Measurements from ENCODE around the gene HNRNPUL1. TPM values are rescaled to one million over a fixed set of nuclear protein-coding genes. Genes with fewer than 3 reads are reported as not detected.

Gene HNRNPUL1
- total RNA-seq, 5 donors from 2014 or later (not counting 1 experiment from before 2014, with no cell fraction given), result 275 to 350 (median 307) TPM

GRCh38 chr19:41311613-41312012 is 47.4 kb downstream of the HNRNPUL1 start:
- Histone ChIP-seq H3K4me3 (ENCODE audit: control insufficient read depth in 1 of 2, extremely low read depth in 1 of 2, low read length in 1 of 2) (no peak overlapping the region), H3K4me1 (ENCODE audit: control insufficient read depth in 1 of 2, extremely low read depth in 1 of 2, insufficient read depth in 2 of 2, low read length in 2 of 2) (peaks cover 32 to 61% of the 10 kb centered on the region in 2 experiments), H3K9me3 (no peaks in the 10 kb centered on the region), H3K27ac (ENCODE audit: low read length) (no peak overlapping the region), H3K27me3 (replicated peaks in 1 of 2; ENCODE audit: control insufficient read depth in 2 of 2, extremely low read depth in 1 of 2, insufficient read depth in 2 of 2, low read length in 1 of 2) (no peaks in the 10 kb centered on the region), H3K36me3 (ENCODE audit: control insufficient read depth in 2 of 2, extremely low read depth in 1 of 2, insufficient read depth in 1 of 2, low read length in 1 of 2) (peaks cover 13 to 37% of the 10 kb centered on the region in 2 donors)
- Mint-ChIP-seq H3K4me1 (peaks cover 70 to 79% (median 78%) of the 10 kb centered on the region in 3 donors), H3K27me3 (no peaks in the 10 kb centered on the region), H3K27ac (peak overlapping the region; percentile 31 to 68), H3K9me3 (no peaks in the 10 kb centered on the region), H3K36me3 (peaks cover 24% of the 10 kb centered on the region), H3K4me3 (peak overlapping the region; percentile 41 to 90 (median 64))
- DNase-seq (no peak), ATAC-seq (replicated peaks in 1 of 4) (no peak)
- ChIA-PET POLR2A (interaction anchor here in 1 of 2 donors (0.6 kb wide), 1 partner anchor 49 kb away, joined by 4 read pairs; no protein-coding TSS in a partner anchor), CTCF (no interaction called here)
- 91% methylated on average over 5 of the region's 8 CpGs for WGBS (ENCODE audit: insufficient coverage)

GRCh38 chr19:41316306-41316920 is 52.2 kb downstream of the HNRNPUL1 start:
- Mint-ChIP-seq H3K27me3 (no peaks in the 10 kb centered on the region), H3K27ac (no peak overlapping the region), H3K9me3 (no peaks in the 10 kb centered on the region), H3K4me1 (peaks cover 33 to 55% (median 44%) of the 10 kb centered on the region in 3 donors), H3K36me3 (peaks cover 41% of the 10 kb centered on the region), H3K4me3 (no peak overlapping the region)
- 99% methylated on average over 23 of the region's 24 CpGs for WGBS (ENCODE audit: insufficient coverage)
- Histone ChIP-seq H3K27ac (ENCODE audit: low read length) (no peak overlapping the region), H3K36me3 (ENCODE audit: control insufficient read depth in 2 of 2, extremely low read depth in 1 of 2, insufficient read depth in 1 of 2, low read length in 1 of 2) (peaks cover 25 to 78% of the 10 kb centered on the region in 2 donors), H3K4me1 (ENCODE audit: control insufficient read depth in 1 of 2, extremely low read depth in 1 of 2, insufficient read depth in 2 of 2, low read length in 2 of 2) (peaks cover under 1 to 16% of the 10 kb centered on the region in 2 experiments), H3K4me3 (ENCODE audit: control insufficient read depth in 1 of 2, extremely low read depth in 1 of 2, low read length in 1 of 2) (no peak overlapping the region), H3K27me3 (replicated peaks in 1 of 2; ENCODE audit: control insufficient read depth in 2 of 2, extremely low read depth in 1 of 2, insufficient read depth in 2 of 2, low read length in 1 of 2) (no peaks in the 10 kb centered on the region), H3K9me3 (no peaks in the 10 kb centered on the region)
- DNase-seq (no peak), ATAC-seq (replicated peaks in 1 of 4) (no peak)
- POLR2A ChIA-PET, result no interaction called here
- CTCF ChIA-PET, result no interaction called here

GRCh38 chr19:41318696-41319499 is 54.7 kb downstream of the HNRNPUL1 start:
- Mint-ChIP-seq H3K4me3 (no peak overlapping the region), H3K27ac (peak overlapping the region; percentile 31 to 76), H3K36me3 (peaks cover 38% of the 10 kb centered on the region), H3K9me3 (no peaks in the 10 kb centered on the region), H3K27me3 (no peaks in the 10 kb centered on the region), H3K4me1 (peaks cover 17 to 47% (median 31%) of the 10 kb centered on the region in 3 donors)
- Histone ChIP-seq H3K36me3 (ENCODE audit: control insufficient read depth in 2 of 2, extremely low read depth in 1 of 2, insufficient read depth in 1 of 2, low read length in 1 of 2) (peaks cover 26 to 76% of the 10 kb centered on the region in 2 donors), H3K9me3 (no peaks in the 10 kb centered on the region), H3K4me3 (ENCODE audit: control insufficient read depth in 1 of 2, extremely low read depth in 1 of 2, low read length in 1 of 2) (no peak overlapping the region), H3K27ac (ENCODE audit: low read length) (no peak overlapping the region), H3K4me1 (ENCODE audit: control insufficient read depth in 1 of 2, extremely low read depth in 1 of 2, insufficient read depth in 2 of 2, low read length in 2 of 2) (peaks cover 0 to 15% of the 10 kb centered on the region in 2 experiments), H3K27me3 (replicated peaks in 1 of 2; ENCODE audit: control insufficient read depth in 2 of 2, extremely low read depth in 1 of 2, insufficient read depth in 2 of 2, low read length in 1 of 2) (no peaks in the 10 kb centered on the region)
- ATAC-seq (replicated peaks in 1 of 4) (peak in 2 of 4 experiments; percentile 4), DNase-seq (no peak)
- CTCF ChIA-PET, result no interaction called here
- POLR2A ChIA-PET, result no interaction called here
- WGBS (ENCODE audit: insufficient coverage), result 90% methylated on average over 18 of the region's 19 CpGs

DNA sequence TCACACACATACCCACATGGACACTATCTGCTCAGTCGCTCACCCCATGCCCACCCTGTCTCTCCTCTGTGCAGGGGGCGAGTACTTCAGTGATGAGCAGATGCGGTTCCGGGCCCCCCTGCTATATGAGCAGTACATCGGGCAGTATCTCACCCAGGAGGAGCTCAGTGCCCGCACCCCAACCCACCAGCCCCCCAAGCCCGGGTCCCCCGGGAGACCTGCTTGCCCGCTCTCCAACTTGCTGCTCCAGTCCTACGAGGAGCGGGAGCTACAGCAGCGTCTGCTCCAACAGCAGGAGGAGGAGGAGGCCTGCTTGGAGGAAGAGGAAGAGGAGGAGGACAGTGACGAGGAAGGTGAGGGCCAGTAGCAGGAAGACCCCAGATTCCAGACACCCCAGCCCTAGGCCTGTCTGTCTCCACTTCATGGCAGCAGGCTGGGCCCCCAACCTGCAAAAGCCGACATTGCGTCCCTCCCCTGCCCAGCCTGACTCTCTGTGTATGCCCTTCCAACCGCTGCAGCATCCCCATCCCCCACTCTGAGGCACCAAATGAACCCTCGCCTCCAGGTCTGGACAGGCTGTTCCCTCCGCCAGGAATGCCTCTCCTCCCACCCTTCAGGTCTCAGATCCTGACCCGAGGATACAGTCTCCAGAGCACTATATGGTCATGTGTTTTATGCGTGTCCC is 55.5 kb downstream of the HNRNPUL1 start:
- Mint-ChIP-seq H3K27ac (peak overlapping the region; percentile 22 to 39), H3K4me1 (peaks cover 24 to 45% (median 33%) of the 10 kb centered on the region in 3 donors), H3K4me3 (no peak overlapping the region), H3K36me3 (peaks cover 38% of the 10 kb centered on the region), H3K27me3 (no peaks in the 10 kb centered on the region), H3K9me3 (no peaks in the 10 kb centered on the region)
- Histone ChIP-seq H3K36me3 (ENCODE audit: control insufficient read depth in 2 of 2, extremely low read depth in 1 of 2, insufficient read depth in 1 of 2, low read length in 1 of 2) (peaks cover 26 to 78% of the 10 kb centered on the region in 2 donors), H3K27me3 (replicated peaks in 1 of 2; ENCODE audit: control insufficient read depth in 2 of 2, extremely low read depth in 1 of 2, insufficient read depth in 2 of 2, low read length in 1 of 2) (no peaks in the 10 kb centered on the region), H3K4me1 (ENCODE audit: control insufficient read depth in 1 of 2, extremely low read depth in 1 of 2, insufficient read depth in 2 of 2, low read length in 2 of 2) (peaks cover 0 to 21% of the 10 kb centered on the region in 2 experiments), H3K27ac (ENCODE audit: low read length) (no peak overlapping the region), H3K4me3 (ENCODE audit: control insufficient read depth in 1 of 2, extremely low read depth in 1 of 2, low read length in 1 of 2) (no peak overlapping the region), H3K9me3 (no peaks in the 10 kb centered on the region)
- DNase-seq (no peak), ATAC-seq (replicated peaks in 1 of 4) (peak in 2 of 4 experiments; percentile 3 to 10)
- CTCF ChIA-PET, result no interaction called here
- 91% methylated on average over 11 of the region's 20 CpGs for whole genome bisulfite sequencing (ENCODE audit: insufficient coverage)
- POLR2A ChIA-PET, result no interaction called here

DNA sequence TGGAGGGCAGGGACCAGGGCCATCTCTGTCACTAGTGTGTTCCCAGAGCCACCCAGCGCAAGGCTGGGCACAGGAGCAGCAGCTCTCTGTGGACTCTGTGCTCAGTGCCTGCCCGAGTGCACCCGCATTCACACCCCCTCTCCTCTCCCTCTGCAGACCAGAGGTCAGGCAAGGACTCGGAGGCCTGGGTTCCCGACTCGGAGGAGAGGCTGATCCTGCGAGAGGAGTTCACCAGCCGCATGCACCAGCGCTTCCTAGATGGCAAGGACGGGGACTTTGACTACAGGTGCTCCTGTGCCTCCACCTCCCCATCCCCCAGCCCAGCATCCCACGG is 56.0 kb downstream of the HNRNPUL1 start:
- Histone ChIP-seq H3K9me3 (no peaks in the 10 kb centered on the region), H3K4me1 (ENCODE audit: control insufficient read depth in 1 of 2, extremely low read depth in 1 of 2, insufficient read depth in 2 of 2, low read length in 2 of 2) (peaks cover 0 to 25% of the 10 kb centered on the region in 2 experiments), H3K4me3 (ENCODE audit: control insufficient read depth in 1 of 2, extremely low read depth in 1 of 2, low read length in 1 of 2) (no peak overlapping the region), H3K27me3 (replicated peaks in 1 of 2; ENCODE audit: control insufficient read depth in 2 of 2, extremely low read depth in 1 of 2, insufficient read depth in 2 of 2, low read length in 1 of 2) (no peaks in the 10 kb centered on the region), H3K36me3 (ENCODE audit: control insufficient read depth in 2 of 2, extremely low read depth in 1 of 2, insufficient read depth in 1 of 2, low read length in 1 of 2) (peaks cover 26 to 81% of the 10 kb centered on the region in 2 donors), H3K27ac (ENCODE audit: low read length) (no peak overlapping the region)
- Mint-ChIP-seq H3K36me3 (peaks cover 38% of the 10 kb centered on the region), H3K27ac (peak overlapping the region in 1 of 2 donors; percentile 22), H3K4me3 (no peak overlapping the region), H3K4me1 (peaks cover 26 to 50% (median 37%) of the 10 kb centered on the region in 3 donors), H3K27me3 (no peaks in the 10 kb centered on the region), H3K9me3 (no peaks in the 10 kb centered on the region)
- ATAC-seq (replicated peaks in 1 of 4) (no peak), DNase-seq (no peak)
- WGBS (ENCODE audit: insufficient coverage), result 100% methylated on average over 7 of the region's 11 CpGs
- ChIA-PET POLR2A (no interaction called here), CTCF (no interaction called here)

DNA sequence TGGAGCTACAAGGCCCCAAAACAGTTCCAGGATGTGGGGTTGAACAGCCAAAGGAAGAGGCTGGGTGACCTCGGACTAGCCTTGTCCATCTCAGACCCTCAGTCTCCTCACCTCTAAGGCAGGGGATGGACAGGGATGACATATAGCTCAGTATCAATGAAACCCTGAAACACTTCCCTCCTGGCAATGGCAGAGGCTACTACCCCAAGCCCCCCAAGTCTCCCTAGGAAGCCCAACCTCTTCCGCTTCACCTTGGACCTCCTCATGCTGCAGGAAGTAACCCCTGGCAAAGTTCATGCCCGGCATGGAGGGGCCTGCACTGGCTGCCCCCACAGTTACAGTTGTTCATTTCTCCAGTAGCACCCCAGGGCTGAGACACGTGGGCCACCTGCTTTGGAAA is 56.4 kb downstream of the HNRNPUL1 start:
- peaks cover 38% of the 10 kb centered on the region for H3K36me3 Mint-ChIP-seq

More for the DNA sequence above, 56.4 kb downstream of the HNRNPUL1 start:
- Histone ChIP-seq H3K4me3 (ENCODE audit: control insufficient read depth in 1 of 2, extremely low read depth in 1 of 2, low read length in 1 of 2) (no peak overlapping the region), H3K27ac (ENCODE audit: low read length) (no peak overlapping the region), H3K36me3 (ENCODE audit: control insufficient read depth in 2 of 2, extremely low read depth in 1 of 2, insufficient read depth in 1 of 2, low read length in 1 of 2) (peaks cover 26 to 79% of the 10 kb centered on the region in 2 donors), H3K27me3 (replicated peaks in 1 of 2; ENCODE audit: control insufficient read depth in 2 of 2, extremely low read depth in 1 of 2, insufficient read depth in 2 of 2, low read length in 1 of 2) (no peaks in the 10 kb centered on the region), H3K9me3 (no peaks in the 10 kb centered on the region), H3K4me1 (ENCODE audit: control insufficient read depth in 1 of 2, extremely low read depth in 1 of 2, insufficient read depth in 2 of 2, low read length in 2 of 2) (peaks cover 0 to 30% of the 10 kb centered on the region in 2 experiments)
- POLR2A ChIA-PET, result no interaction called here
- no peaks in the 10 kb centered on the region for H3K9me3 Mint-ChIP-seq
- DNase-seq (no peak), ATAC-seq (replicated peaks in 1 of 4) (no peak)
- CTCF ChIA-PET, result interaction anchor here in 1 of 2 donors (0.5 kb wide), 1 partner anchor 22 kb away, joined by 6 read pairs; no protein-coding TSS in a partner anchor
- 69% methylated on average over 2 of the region's 4 CpGs for WGBS (ENCODE audit: insufficient coverage)
- peak overlapping the region in 1 of 2 donors; percentile 16 for H3K27ac Mint-ChIP-seq
- peaks cover 26 to 54% (median 41%) of the 10 kb centered on the region in 3 donors for H3K4me1 Mint-ChIP-seq
- H3K27me3 Mint-ChIP-seq, result no peaks in the 10 kb centered on the region
- no peak overlapping the region for H3K4me3 Mint-ChIP-seq
